Measurements from ENCODE around the gene DIS3L2. TPM values are rescaled to one million over a fixed set of nuclear protein-coding genes. Genes with fewer than 3 reads are reported as not detected.
"Not testable (repeated sequence)": the region's sequence is repeated elsewhere in the genome, so short reads cannot be mapped to it uniquely, and the experiment has no call there.

Gene DIS3L2
- total and polyA plus RNA-seq, 4 donors: 10.6 to 40.0 (median 21.8) TPM

DNA sequence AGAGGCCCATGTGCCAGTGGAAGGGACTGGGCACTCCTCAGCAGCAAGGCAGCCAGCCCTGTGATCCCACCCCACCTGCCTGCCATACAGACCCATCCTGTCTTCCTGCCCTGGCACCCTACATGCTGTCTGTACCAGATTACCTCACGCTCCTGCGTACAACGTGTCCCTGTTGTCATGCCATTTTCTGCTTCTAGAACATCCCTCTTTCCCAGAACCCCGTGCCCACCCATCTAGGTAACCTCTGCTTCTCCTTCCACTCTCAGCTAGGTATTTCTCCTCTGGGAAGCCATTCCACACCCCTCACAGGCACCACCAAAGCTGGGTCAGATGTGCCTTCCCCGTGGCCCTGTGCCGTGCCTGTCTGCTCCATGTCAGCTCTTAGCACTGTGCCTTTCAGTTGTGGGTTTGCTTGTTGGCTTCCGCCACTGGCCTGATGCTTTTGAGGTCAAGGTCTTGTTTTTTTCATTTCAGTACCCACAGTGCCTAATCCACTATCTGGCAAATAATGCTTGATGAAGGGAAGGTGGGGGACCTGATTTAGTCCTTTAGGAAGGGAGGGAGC lies 345.3 kb downstream of the DIS3L2 start:
- Histone ChIP-seq H3K4me1 (ENCODE audit: control insufficient read depth in 1 of 2, insufficient read depth in 2 of 2, low read length in 2 of 2) (no peaks in the 10 kb centered on the region), H3K9me3 (ENCODE audit: control insufficient read depth, low read length) (peaks cover 5% of the 10 kb centered on the region), H3K27ac (ENCODE audit: low read depth in 1 of 2, low read length in 2 of 2) (no peak overlapping the region), H3K4me3 (ENCODE audit: low read length in 2 of 2) (no peak overlapping the region), H3K27me3 (ENCODE audit: control insufficient read depth in 1 of 2, insufficient read depth in 2 of 2, low read length in 1 of 2) (no peaks in the 10 kb centered on the region), H3K36me3 (ENCODE audit: control insufficient read depth in 1 of 2, insufficient read depth in 2 of 2, low read length in 1 of 2) (peaks cover 0 to 2% of the 10 kb centered on the region in 2 donors)
- ATAC-seq (ENCODE audit: low FRiP score) (no peak), DNase-seq (no peak)
- intact Hi-C loops (cut with DNase I): no loop called here
- WGBS, 2 donors: 99% methylated on average over 7 of the region's 7 CpGs

GRCh38 chr2:232307854-232308253 lies 346.3 kb downstream of the DIS3L2 start:
- intact Hi-C loops (cut with DNase I): no loop called here
- ATAC-seq (ENCODE audit: low FRiP score) (no peak), DNase-seq (no peak)
- H3K4me1 ChIP-seq (ENCODE audit: control insufficient read depth in 1 of 2, insufficient read depth in 2 of 2, low read length in 2 of 2): no peaks in the 10 kb centered on the region
- WGBS, 2 donors: 80 to 81% methylated on average over 3 of the region's 3 CpGs
- H3K4me3 ChIP-seq (ENCODE audit: low read length in 2 of 2): no peak overlapping the region
- no peak overlapping the region for H3K27ac ChIP-seq (ENCODE audit: low read depth in 1 of 2, low read length in 2 of 2)
- peaks cover 5% of the 10 kb centered on the region for H3K9me3 ChIP-seq (ENCODE audit: control insufficient read depth, low read length)
- peaks cover 0 to 2% of the 10 kb centered on the region in 2 donors for H3K36me3 ChIP-seq (ENCODE audit: control insufficient read depth in 1 of 2, insufficient read depth in 2 of 2, low read length in 1 of 2)
- no peaks in the 10 kb centered on the region for H3K27me3 ChIP-seq (ENCODE audit: control insufficient read depth in 1 of 2, insufficient read depth in 2 of 2, low read length in 1 of 2)

- Histone ChIP-seq H3K27ac (ENCODE audit: low read depth in 1 of 2, low read length in 2 of 2) (no peak overlapping the region), H3K27me3 (ENCODE audit: control insufficient read depth in 1 of 2, insufficient read depth in 2 of 2, low read length in 1 of 2) (no peaks in the 10 kb centered on the region), H3K36me3 (ENCODE audit: control insufficient read depth in 1 of 2, insufficient read depth in 2 of 2, low read length in 1 of 2) (peaks cover 0 to 2% of the 10 kb centered on the region in 2 donors), H3K9me3 (ENCODE audit: control insufficient read depth, low read length) (peaks cover 5% of the 10 kb centered on the region), H3K4me1 (ENCODE audit: control insufficient read depth in 1 of 2, insufficient read depth in 2 of 2, low read length in 2 of 2) (no peaks in the 10 kb centered on the region), H3K4me3 (ENCODE audit: low read length in 2 of 2) (no peak overlapping the region)
- intact Hi-C loops (cut with DNase I): no loop called here
- DNase-seq: no peak
- ATAC-seq (ENCODE audit: low FRiP score): no peak
- 90 to 92% methylated on average over 3 of the region's 3 CpGs for WGBS, 2 donors
These were observed 347.5 kb downstream of the DIS3L2 start for GRCh38 chr2:232308986-232309385.

DNA sequence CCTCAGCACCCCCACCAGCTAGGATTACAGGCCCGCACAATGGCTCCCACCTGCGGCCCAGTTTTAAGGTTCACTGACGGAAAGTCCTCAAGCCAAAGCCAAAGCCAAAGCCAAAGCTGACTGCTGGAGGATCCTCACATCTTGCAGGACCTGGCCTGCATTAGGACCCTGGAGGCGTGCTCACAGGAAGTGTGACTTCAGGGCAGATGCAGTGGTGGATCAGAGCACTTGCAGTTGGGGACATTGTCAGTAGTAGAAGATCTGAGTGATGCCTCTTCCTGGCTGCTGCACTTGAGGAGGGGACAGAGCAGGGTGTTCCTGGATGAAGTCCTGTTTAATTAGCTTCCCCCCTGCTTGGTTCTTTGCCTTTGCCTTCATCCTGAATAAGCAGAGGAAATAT lies 348.1 kb downstream of the DIS3L2 start:
- Histone ChIP-seq H3K4me3 (ENCODE audit: low read length in 2 of 2) (no peak overlapping the region), H3K9me3 (ENCODE audit: control insufficient read depth, low read length) (peaks cover 2% of the 10 kb centered on the region), H3K27ac (ENCODE audit: low read depth in 1 of 2, low read length in 2 of 2) (no peak overlapping the region), H3K27me3 (ENCODE audit: control insufficient read depth in 1 of 2, insufficient read depth in 2 of 2, low read length in 1 of 2) (no peaks in the 10 kb centered on the region), H3K4me1 (ENCODE audit: control insufficient read depth in 1 of 2, insufficient read depth in 2 of 2, low read length in 2 of 2) (no peaks in the 10 kb centered on the region), H3K36me3 (ENCODE audit: control insufficient read depth in 1 of 2, insufficient read depth in 2 of 2, low read length in 1 of 2) (peaks cover 0 to 2% of the 10 kb centered on the region in 2 donors)
- intact Hi-C loops (cut with DNase I): no loop called here
- ATAC-seq (ENCODE audit: low FRiP score) (no peak), DNase-seq (no peak)
- 93 to 94% methylated on average over 4 of the region's 4 CpGs for WGBS, 2 donors

GRCh38 chr2:232310121-232310520 lies 348.6 kb downstream of the DIS3L2 start:
- no peak for ATAC-seq (ENCODE audit: low FRiP score)
- 77 to 82% methylated on average over 9 of the region's 9 CpGs for WGBS, 2 donors
- Histone ChIP-seq H3K27ac (ENCODE audit: low read depth in 1 of 2, low read length in 2 of 2) (no peak overlapping the region), H3K9me3 (ENCODE audit: control insufficient read depth, low read length) (peaks cover 2% of the 10 kb centered on the region), H3K4me3 (ENCODE audit: low read length in 2 of 2) (no peak overlapping the region), H3K36me3 (ENCODE audit: control insufficient read depth in 1 of 2, insufficient read depth in 2 of 2, low read length in 1 of 2) (peaks cover 0 to 2% of the 10 kb centered on the region in 2 donors), H3K27me3 (ENCODE audit: control insufficient read depth in 1 of 2, insufficient read depth in 2 of 2, low read length in 1 of 2) (no peaks in the 10 kb centered on the region), H3K4me1 (ENCODE audit: control insufficient read depth in 1 of 2, insufficient read depth in 2 of 2, low read length in 2 of 2) (no peaks in the 10 kb centered on the region)
- intact Hi-C loops (cut with DNase I): no loop called here
- DNase-seq: no peak

DNA sequence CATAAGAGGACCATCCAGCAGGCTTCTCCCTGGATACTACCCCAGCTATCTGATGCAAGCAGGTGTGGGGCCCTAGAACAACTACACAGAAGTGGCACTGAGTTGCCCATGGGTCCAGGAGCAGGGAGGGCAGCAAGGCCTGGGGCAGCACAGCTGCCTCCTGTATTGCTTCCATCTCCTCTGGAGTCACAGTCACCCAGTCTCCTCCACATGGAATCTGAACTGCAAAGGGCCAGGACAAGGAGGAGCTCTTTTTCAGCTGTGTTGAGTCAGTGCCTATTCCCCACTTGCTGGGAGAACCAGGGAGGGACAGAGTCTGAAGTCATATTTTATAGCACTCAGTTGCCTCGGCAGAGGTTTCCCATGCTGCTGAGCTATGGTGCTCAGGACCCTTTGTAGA lies 349.2 kb downstream of the DIS3L2 start:
- peaks cover 2% of the 10 kb centered on the region for H3K9me3 ChIP-seq (ENCODE audit: control insufficient read depth, low read length)
- ATAC-seq (ENCODE audit: low FRiP score): no peak

DNA sequence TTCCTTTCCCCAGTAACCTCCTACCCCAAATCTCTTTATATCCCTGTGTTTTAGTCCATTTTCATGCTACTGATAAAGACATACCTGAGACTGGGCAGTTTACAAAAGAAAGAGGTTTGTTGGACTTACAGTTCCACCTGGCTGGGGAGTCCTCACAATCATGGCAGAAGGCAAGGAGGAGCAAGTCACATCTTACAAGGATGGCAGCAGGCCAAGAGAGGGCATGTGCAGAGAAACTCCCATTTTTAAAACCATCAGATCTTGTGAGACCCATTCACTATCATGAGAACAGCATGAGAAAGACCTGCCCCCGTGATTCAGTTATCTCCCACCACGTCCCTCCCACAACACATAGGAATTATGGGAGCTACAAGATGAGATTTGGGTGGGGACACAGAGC lies 352.1 kb downstream of the DIS3L2 start:
- H3K4me3 ChIP-seq (ENCODE audit: low read length in 2 of 2); ATAC-seq (ENCODE audit: low FRiP score); H3K27ac ChIP-seq (ENCODE audit: low read depth in 1 of 2, low read length in 2 of 2); DNase-seq; H3K9me3 ChIP-seq (ENCODE audit: control insufficient read depth, low read length); intact Hi-C loops (cut with DNase I); H3K27me3 ChIP-seq (ENCODE audit: control insufficient read depth in 1 of 2, insufficient read depth in 2 of 2, low read length in 1 of 2); H3K36me3 ChIP-seq (ENCODE audit: control insufficient read depth in 1 of 2, insufficient read depth in 2 of 2, low read length in 1 of 2); H3K4me1 ChIP-seq (ENCODE audit: control insufficient read depth in 1 of 2, insufficient read depth in 2 of 2, low read length in 2 of 2): not testable (repeated sequence)
- WGBS, 2 donors: 95 to 96% methylated on average over 2 of the region's 2 CpGs

More for the DNA sequence above, 349.2 kb downstream of the DIS3L2 start:
- Histone ChIP-seq H3K4me3 (ENCODE audit: low read length in 2 of 2) (no peak overlapping the region), H3K36me3 (ENCODE audit: control insufficient read depth in 1 of 2, insufficient read depth in 2 of 2, low read length in 1 of 2) (peaks cover 0 to 2% of the 10 kb centered on the region in 2 donors), H3K27me3 (ENCODE audit: control insufficient read depth in 1 of 2, insufficient read depth in 2 of 2, low read length in 1 of 2) (no peaks in the 10 kb centered on the region), H3K27ac (ENCODE audit: low read depth in 1 of 2, low read length in 2 of 2) (no peak overlapping the region), H3K4me1 (ENCODE audit: control insufficient read depth in 1 of 2, insufficient read depth in 2 of 2, low read length in 2 of 2) (no peaks in the 10 kb centered on the region)
- 50 to 74% methylated on average over 1 of the region's 1 CpG for WGBS, 2 donors
- intact Hi-C loops (cut with DNase I): no loop called here
- DNase-seq: no peak

DNA sequence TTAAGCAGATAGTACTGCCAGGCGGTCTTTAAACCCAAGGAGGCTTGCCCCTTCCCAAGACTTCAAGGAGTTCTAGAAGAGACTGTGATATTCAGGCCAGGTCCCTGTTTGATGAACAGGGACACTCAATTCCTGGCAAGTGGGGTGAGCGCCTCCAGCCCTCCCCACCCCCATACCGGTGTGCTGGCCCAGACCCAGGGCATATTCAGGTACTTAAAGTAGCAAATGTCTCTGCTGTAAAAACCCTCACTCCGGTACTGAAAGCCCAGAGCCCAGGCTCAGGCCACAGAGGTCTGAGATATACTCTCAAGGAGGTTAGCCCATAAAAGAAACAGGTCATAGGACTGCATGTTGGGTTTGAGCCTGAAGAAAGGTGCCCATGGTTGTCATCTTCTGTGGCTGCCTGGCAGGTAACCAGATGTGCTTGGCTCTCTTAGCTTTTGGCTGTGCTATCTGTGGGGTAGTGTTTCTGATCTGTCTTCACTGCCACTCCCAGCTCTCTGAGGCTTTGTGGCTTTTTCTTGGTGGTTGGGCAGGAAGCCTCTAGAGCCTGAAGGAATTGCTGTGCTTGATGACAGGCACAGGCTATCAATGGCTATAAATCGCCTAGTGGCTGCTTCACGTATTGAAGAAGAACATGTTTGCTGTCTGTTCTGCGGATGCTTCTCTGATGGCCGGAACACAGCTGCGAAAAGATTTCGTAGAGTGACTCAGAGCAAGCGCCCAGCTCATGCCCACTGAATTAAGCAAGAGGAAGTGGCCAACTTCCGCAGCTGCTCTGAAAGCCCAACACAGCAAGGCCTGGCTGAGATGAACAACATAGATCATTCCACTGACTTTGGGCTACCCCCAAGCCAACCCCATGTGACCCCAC lies 353.8 kb downstream of the DIS3L2 start:
- no peak overlapping the region for H3K4me3 ChIP-seq (ENCODE audit: low read length in 2 of 2)
- DNase-seq (peak; percentile 77 to 86), ATAC-seq (ENCODE audit: low FRiP score) (peak; percentile 71)
- no peak overlapping the region for H3K27ac ChIP-seq (ENCODE audit: low read depth in 1 of 2, low read length in 2 of 2)
- H3K4me1 ChIP-seq (ENCODE audit: control insufficient read depth in 1 of 2, insufficient read depth in 2 of 2, low read length in 2 of 2): peaks cover 0 to 4% of the 10 kb centered on the region in 2 donors
- intact Hi-C loops (cut with DNase I): no loop called here
- H3K36me3 ChIP-seq (ENCODE audit: control insufficient read depth in 1 of 2, insufficient read depth in 2 of 2, low read length in 1 of 2): no peaks in the 10 kb centered on the region
- H3K9me3 ChIP-seq (ENCODE audit: control insufficient read depth, low read length): no peaks in the 10 kb centered on the region
- 88 to 90% methylated on average over 12 of the region's 12 CpGs for WGBS, 2 donors
- H3K27me3 ChIP-seq (ENCODE audit: control insufficient read depth in 1 of 2, insufficient read depth in 2 of 2, low read length in 1 of 2): no peaks in the 10 kb centered on the region

- ATAC-seq (ENCODE audit: low FRiP score) (peak; percentile 44), DNase-seq (peak in 1 of 2 donors; percentile 57)
- 93 to 96% methylated on average over 8 of the region's 8 CpGs for WGBS, 2 donors
- intact Hi-C loops (cut with DNase I): no loop called here
- H3K9me3 ChIP-seq (ENCODE audit: control insufficient read depth, low read length): no peaks in the 10 kb centered on the region
- H3K27ac ChIP-seq (ENCODE audit: low read depth in 1 of 2, low read length in 2 of 2): no peak overlapping the region
- no peaks in the 10 kb centered on the region for H3K27me3 ChIP-seq (ENCODE audit: control insufficient read depth in 1 of 2, insufficient read depth in 2 of 2, low read length in 1 of 2)
- H3K36me3 ChIP-seq (ENCODE audit: control insufficient read depth in 1 of 2, insufficient read depth in 2 of 2, low read length in 1 of 2): no peaks in the 10 kb centered on the region
- no peak overlapping the region for H3K4me3 ChIP-seq (ENCODE audit: low read length in 2 of 2)
- peaks cover 0 to 4% of the 10 kb centered on the region in 2 donors for H3K4me1 ChIP-seq (ENCODE audit: control insufficient read depth in 1 of 2, insufficient read depth in 2 of 2, low read length in 2 of 2)
These were observed 354.4 kb downstream of the DIS3L2 start for GRCh38 chr2:232315923-232316299.

Data from aorta (tissue), 5 donors.